ENCODE measurements around the gene ZNRF1.

DNA sequence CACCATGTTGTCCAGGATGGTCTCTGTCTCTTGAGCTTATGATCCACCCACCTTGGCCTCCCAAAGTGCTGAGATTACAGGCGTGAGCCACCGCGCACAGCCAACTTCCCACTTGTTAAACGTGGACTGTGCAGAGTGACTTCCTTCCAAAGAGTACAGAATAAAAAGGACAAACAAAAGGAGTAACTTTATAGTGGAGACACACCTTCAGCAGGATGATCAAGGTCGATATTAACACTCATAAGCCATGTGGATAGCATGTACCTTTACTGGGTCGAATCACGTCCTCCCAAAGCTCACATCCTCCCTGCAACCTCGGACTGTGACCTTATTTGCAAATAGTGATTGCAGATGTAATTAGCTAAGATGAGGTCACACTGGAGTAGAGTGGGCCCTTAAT is 139.4 kb downstream of the ZNRF1 start:
- TF ChIP-seq, protein P1, sequence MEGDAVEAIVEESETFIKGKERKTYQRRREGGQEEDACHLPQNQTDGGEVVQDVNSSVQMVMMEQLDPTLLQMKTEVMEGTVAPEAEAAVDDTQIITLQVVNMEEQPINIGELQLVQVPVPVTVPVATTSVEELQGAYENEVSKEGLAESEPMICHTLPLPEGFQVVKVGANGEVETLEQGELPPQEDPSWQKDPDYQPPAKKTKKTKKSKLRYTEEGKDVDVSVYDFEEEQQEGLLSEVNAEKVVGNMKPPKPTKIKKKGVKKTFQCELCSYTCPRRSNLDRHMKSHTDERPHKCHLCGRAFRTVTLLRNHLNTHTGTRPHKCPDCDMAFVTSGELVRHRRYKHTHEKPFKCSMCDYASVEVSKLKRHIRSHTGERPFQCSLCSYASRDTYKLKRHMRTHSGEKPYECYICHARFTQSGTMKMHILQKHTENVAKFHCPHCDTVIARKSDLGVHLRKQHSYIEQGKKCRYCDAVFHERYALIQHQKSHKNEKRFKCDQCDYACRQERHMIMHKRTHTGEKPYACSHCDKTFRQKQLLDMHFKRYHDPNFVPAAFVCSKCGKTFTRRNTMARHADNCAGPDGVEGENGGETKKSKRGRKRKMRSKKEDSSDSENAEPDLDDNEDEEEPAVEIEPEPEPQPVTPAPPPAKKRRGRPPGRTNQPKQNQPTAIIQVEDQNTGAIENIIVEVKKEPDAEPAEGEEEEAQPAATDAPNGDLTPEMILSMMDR (IDR thresholded peaks at IDR 0.05), result no peak
- TF ChIP-seq POLR2A (IDR thresholded peaks at IDR 0.05), result no peak
